ENCODE measurements around the gene ABITRAM. TPM values are rescaled to one million over a fixed set of nuclear protein-coding genes. Genes with fewer than 3 reads are reported as not detected.
"Not testable (repeated sequence)": the region's sequence is repeated elsewhere in the genome, so short reads cannot be mapped to it uniquely, and the experiment has no call there.

Gene ABITRAM
- total and polyA plus RNA-seq, 2 experiments from 2014 or later = 7.6 to 30.1 TPM

GRCh38 chr9:108963459-108964143 is 29.4 kb downstream of the ABITRAM start:
- H3K27me3 ChIP-seq = no peaks in the 10 kb centered on the region
- no peak overlapping the region for H3K4me3 ChIP-seq
- H3K9me3 ChIP-seq (ENCODE audit: low read depth) = no peaks in the 10 kb centered on the region
- H3K4me1 ChIP-seq (ENCODE audit: low read depth) = peaks cover 6% of the 10 kb centered on the region
- DNase-seq (ENCODE audit: low read depth in 1 of 2, low spot score in 1 of 2) = peak; percentile 5 to 29
- TF ChIP-seq CTCF (IDR thresholded peaks at IDR 0.05; ENCODE audit: low read depth, low read length) = no peak
- peaks cover 18% of the 10 kb centered on the region for H3K36me3 ChIP-seq
- H3K27ac ChIP-seq = peak overlapping the region; percentile 14

DNA sequence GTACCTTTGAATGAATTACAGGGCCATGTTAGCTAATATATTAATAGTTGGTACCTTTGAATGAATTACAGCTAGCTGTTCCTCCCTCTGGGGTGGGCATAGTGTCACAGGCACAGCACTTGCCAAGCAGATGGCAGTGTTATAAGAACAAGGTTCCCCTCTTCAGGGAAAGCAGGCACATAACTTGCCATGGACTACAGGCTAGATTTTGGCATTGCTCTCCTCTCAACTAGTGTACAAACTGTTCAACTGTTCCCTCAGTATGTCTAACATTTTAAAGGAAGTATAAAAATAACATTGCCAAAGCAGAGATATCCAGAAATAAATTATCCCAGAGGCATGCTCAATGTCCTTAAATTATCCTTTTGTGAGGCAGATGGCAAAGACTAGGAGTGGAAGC is 33.7 kb downstream of the ABITRAM start:
- no peak for DNase-seq (ENCODE audit: low read depth in 1 of 2, low spot score in 1 of 2)
- no peak overlapping the region for H3K4me3 ChIP-seq
- no peak overlapping the region for H3K27ac ChIP-seq
- peaks cover 14% of the 10 kb centered on the region for H3K36me3 ChIP-seq
- peaks cover 14% of the 10 kb centered on the region for H3K4me1 ChIP-seq (ENCODE audit: low read depth)
- no peaks in the 10 kb centered on the region for H3K9me3 ChIP-seq (ENCODE audit: low read depth)
- H3K27me3 ChIP-seq = no peaks in the 10 kb centered on the region
- TF ChIP-seq CTCF (IDR thresholded peaks at IDR 0.05; ENCODE audit: low read depth, low read length) = no peak

GRCh38 chr9:108971392-108971791 is 37.2 kb downstream of the ABITRAM start:
- peaks cover 14% of the 10 kb centered on the region for H3K36me3 ChIP-seq
- not testable (repeated sequence) for H3K9me3 ChIP-seq (ENCODE audit: low read depth); H3K27me3 ChIP-seq

GRCh38 chr9:108972186-108972585 is 38.0 kb downstream of the ABITRAM start:
- H3K36me3 ChIP-seq = peaks cover 14% of the 10 kb centered on the region
- no peak for TF ChIP-seq CTCF (IDR thresholded peaks at IDR 0.05; ENCODE audit: low read depth, low read length)
- no peak for DNase-seq (ENCODE audit: low read depth in 1 of 2, low spot score in 1 of 2)
- H3K4me3 ChIP-seq = no peak overlapping the region
- H3K9me3 ChIP-seq (ENCODE audit: low read depth) = no peaks in the 10 kb centered on the region
- no peaks in the 10 kb centered on the region for H3K27me3 ChIP-seq
- no peak overlapping the region for H3K27ac ChIP-seq
- peaks cover 22% of the 10 kb centered on the region for H3K4me1 ChIP-seq (ENCODE audit: low read depth)

More at GRCh38 chr9:108971392-108971791, 37.2 kb downstream of the ABITRAM start:
- H3K4me1 ChIP-seq (ENCODE audit: low read depth) = peaks cover 22% of the 10 kb centered on the region
- DNase-seq (ENCODE audit: low read depth in 1 of 2, low spot score in 1 of 2); H3K27ac ChIP-seq; H3K4me3 ChIP-seq: not testable (repeated sequence)

DNA sequence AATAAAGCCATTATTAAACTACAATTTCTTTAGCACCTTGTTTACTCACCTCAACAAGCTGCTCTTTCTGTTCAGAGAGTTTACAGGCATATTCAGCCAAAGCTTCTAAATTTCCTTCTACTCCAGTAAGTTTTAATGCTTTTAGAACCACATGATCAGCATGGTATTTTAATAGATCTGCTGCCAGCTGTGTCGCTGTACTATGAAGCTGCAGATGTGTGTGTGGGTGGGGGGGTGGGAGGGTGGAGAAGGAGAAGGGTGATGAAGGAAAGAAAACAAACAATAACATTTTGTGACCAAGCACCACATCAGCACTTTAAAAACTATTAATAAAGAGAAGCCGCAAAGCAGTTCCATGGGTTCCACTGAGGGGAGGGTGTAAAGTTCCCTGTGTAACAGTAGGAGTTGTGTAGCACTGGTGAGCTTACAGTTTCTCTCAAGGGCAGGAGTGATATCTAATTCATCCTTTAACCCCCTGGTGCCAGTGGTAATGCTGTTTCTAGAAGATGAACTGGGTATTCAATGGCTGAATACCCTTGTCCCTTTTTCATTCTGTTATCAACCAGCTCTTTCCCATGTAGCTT is 38.5 kb downstream of the ABITRAM start:
- peaks cover 22% of the 10 kb centered on the region for H3K4me1 ChIP-seq (ENCODE audit: low read depth)
- no peaks in the 10 kb centered on the region for H3K27me3 ChIP-seq
- no peak for TF ChIP-seq CTCF (IDR thresholded peaks at IDR 0.05; ENCODE audit: low read depth, low read length)
- no peak for DNase-seq (ENCODE audit: low read depth in 1 of 2, low spot score in 1 of 2)
- H3K4me3 ChIP-seq = no peak overlapping the region
- H3K27ac ChIP-seq = peak overlapping the region; percentile 18
- no peaks in the 10 kb centered on the region for H3K9me3 ChIP-seq (ENCODE audit: low read depth)
- peaks cover 15% of the 10 kb centered on the region for H3K36me3 ChIP-seq

GRCh38 chr9:108973895-108974294 is 39.7 kb downstream of the ABITRAM start:
- Histone ChIP-seq H3K4me1 (ENCODE audit: low read depth) (peaks cover 22% of the 10 kb centered on the region), H3K9me3 (ENCODE audit: low read depth) (no peaks in the 10 kb centered on the region), H3K4me3 (no peak overlapping the region), H3K27ac (peak overlapping the region; percentile 73), H3K27me3 (no peaks in the 10 kb centered on the region), H3K36me3 (peaks cover 22% of the 10 kb centered on the region)
- DNase-seq (ENCODE audit: low read depth in 1 of 2, low spot score in 1 of 2) = peak in 1 of 2 donors; percentile 59
- no peak for TF ChIP-seq CTCF (IDR thresholded peaks at IDR 0.05; ENCODE audit: low read depth, low read length)

Measured in cardiac muscle cell (in vitro differentiated cells and primary cell).